Stimulated activated CD8-positive, alpha-beta memory T cell treated with anti-CD3 and anti-CD28 coated beads, Interleukin-2, amount 100 ng/mL, for 48 hours (primary cell): ENCODE data around the gene PCDHGC3.

Source experiments
- DNase-seq, 2 donors: peaks; one replicate each; pipeline ENCODE4 v3.0.0-alpha.2; 2020; ENCODE audit warnings: low read depth in 2 of 2

PCDHGC3 gene

GRCh38 chr5:141523991-141524390 is 48.2 kb downstream of the PCDHGC3 start:
- no peak for DNase-seq

- peak in 1 of 2 donors; percentile 30 for DNase-seq
Observed at GRCh38 chr5:141524604-141525597, 49.1 kb downstream of the PCDHGC3 start.

DNA sequence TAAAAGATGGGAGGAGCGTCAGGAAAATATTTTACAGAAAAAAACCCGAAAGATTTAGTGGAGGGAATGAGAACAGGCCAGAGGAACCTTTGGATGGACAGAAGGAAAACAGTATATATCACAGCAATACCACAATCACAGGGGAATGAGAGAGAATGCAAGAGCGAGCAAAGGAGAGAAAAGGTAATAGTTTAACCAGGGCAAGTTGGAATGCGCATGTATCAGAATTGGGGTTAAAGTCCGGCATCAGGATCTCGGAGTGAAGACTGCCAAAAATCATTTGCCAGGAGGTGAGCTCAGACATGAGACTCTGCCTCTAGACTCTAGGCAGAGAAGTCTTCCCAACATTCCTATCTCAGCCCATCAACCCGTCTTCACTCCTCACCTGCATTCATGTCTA is 49.9 kb downstream of the PCDHGC3 start:
- DNase-seq = no peak

DNA sequence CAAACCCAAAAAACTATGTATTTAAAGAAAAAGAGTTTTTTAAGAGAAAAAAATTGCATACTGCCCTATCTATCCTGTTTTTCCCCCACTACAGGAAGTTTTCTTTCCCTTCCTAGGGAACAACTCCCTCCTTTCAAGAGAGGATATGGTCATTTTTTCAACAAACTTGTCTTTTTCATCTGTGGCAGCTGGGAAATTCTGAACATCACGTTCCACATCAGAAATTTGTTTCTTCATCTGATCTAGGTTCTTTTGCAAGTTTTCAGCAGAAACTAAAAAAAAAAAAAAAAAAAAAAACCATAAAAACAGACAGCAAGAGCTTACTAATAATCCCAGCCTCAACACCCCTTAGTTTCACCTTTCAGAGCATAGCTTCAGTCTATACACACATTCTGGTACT is 51.7 kb downstream of the PCDHGC3 start:
- DNase-seq = no peak
